ENCODE data around the gene SNX9. TPM values are rescaled to one million over a fixed set of nuclear protein-coding genes. Genes with fewer than 3 reads are reported as not detected.
"Not testable (repeated sequence)": the region's sequence is repeated elsewhere in the genome, so short reads cannot be mapped to it uniquely, and the experiment has no call there.

The SNX9 gene
- total RNA-seq, 1 experiment from 2014 or later, result 16.6 TPM

DNA sequence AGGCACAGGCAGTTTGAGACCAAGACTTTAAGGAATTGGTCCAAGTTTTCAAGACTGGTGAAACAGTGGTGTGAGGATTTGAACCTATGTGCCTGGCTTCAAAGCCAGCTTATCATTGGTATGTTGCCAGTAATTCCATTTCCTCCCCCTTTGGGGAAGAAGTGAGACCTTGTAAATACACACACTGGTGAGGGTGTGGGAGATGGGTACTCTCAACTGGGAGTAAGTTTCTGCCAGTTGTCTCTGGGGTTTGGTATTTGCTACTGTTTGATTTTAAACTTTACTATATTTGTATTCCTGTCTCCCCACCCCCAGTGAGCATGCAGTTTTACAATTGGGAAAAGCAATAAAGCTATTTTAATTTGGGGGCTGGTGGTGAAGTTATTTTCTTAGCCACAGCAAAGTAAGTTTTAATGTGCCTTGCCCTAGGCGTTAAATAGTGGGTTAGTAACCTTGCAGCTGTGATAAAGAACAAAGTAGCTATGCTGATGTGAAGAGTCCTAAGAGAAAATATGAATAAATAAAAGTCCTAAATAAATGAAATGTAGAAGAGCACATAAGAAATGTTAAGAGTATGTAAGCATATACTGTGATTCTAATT is 31.0 kb downstream of the SNX9 start:
- DNase-seq, result no peak
- Mint-ChIP-seq H3K27me3 (ENCODE audit: unreplicated experiment) (no peaks in the 10 kb centered on the region), H3K9me3 (ENCODE audit: low read depth, unreplicated experiment) (no peaks in the 10 kb centered on the region), H3K36me3 (ENCODE audit: insufficient read depth, unreplicated experiment) (no peaks in the 10 kb centered on the region), H3K4me3 (ENCODE audit: low read depth, unreplicated experiment) (no peak overlapping the region), H3K4me1 (ENCODE audit: low read depth, unreplicated experiment) (peaks cover 15% of the 10 kb centered on the region), H3K27ac (ENCODE audit: unreplicated experiment) (no peak overlapping the region)
- CTCF ChIA-PET, result no interaction called here
- no TSS peak for BruUV-seq (replicated peaks)
- intact Hi-C loops (cut with micrococcal nuclease; ENCODE audit: unreplicated experiment), result no loop called here
- TF ChIP-seq, protein P1, sequence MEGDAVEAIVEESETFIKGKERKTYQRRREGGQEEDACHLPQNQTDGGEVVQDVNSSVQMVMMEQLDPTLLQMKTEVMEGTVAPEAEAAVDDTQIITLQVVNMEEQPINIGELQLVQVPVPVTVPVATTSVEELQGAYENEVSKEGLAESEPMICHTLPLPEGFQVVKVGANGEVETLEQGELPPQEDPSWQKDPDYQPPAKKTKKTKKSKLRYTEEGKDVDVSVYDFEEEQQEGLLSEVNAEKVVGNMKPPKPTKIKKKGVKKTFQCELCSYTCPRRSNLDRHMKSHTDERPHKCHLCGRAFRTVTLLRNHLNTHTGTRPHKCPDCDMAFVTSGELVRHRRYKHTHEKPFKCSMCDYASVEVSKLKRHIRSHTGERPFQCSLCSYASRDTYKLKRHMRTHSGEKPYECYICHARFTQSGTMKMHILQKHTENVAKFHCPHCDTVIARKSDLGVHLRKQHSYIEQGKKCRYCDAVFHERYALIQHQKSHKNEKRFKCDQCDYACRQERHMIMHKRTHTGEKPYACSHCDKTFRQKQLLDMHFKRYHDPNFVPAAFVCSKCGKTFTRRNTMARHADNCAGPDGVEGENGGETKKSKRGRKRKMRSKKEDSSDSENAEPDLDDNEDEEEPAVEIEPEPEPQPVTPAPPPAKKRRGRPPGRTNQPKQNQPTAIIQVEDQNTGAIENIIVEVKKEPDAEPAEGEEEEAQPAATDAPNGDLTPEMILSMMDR (IDR thresholded peaks at IDR 0.05; ENCODE audit: unreplicated experiment), result no peak

DNA sequence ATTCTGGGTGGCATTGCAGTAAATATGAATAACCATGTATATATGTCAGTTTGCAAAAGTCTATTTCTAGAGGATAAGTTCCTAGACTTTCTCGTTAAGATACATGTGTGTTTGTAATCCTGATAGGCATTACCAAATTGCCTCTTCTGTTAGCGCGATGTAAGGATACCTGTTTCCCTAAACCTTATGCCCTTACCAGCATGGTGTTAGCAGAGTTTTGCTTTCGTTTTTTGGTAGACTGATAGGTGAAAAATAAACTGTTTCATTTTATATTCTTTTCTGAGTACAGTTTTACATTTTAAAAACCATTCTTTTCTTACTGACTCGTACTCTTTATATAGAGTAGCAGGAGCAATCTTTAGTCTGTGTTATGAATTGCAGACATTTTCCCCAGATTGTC is 32.3 kb downstream of the SNX9 start:
- Mint-ChIP-seq H3K27ac (ENCODE audit: unreplicated experiment) (no peak overlapping the region), H3K4me3 (ENCODE audit: low read depth, unreplicated experiment) (no peak overlapping the region), H3K27me3 (ENCODE audit: unreplicated experiment) (no peaks in the 10 kb centered on the region), H3K36me3 (ENCODE audit: insufficient read depth, unreplicated experiment) (no peaks in the 10 kb centered on the region), H3K4me1 (ENCODE audit: low read depth, unreplicated experiment) (peaks cover 2% of the 10 kb centered on the region), H3K9me3 (ENCODE audit: low read depth, unreplicated experiment) (no peaks in the 10 kb centered on the region)
- intact Hi-C loops (cut with micrococcal nuclease; ENCODE audit: unreplicated experiment), result no loop called here
- no peak for DNase-seq
- TF ChIP-seq, protein P1 (IDR thresholded peaks at IDR 0.05; ENCODE audit: unreplicated experiment), result no peak
- no TSS peak for BruUV-seq (replicated peaks)
- CTCF ChIA-PET, result no interaction called here

DNA sequence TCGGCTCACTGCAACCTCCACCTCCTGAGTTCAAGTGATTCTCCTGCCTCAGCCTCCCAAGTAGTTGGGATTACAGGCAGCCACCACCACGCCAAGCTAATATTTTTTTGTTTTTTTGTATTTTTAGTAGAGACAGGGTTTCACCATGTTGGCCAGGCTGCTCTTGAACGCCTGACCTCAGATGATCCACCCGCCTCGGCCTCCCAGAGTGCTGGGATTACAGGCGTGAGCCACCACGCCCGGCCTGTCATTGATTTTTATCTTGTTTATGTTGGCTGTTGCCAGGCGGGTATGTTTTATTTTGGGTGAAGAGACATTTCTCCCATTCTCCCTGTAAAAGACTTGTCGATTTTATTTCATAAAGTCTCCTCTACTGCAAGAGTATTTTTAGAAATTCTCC is 32.8 kb downstream of the SNX9 start:
- H3K9me3 Mint-ChIP-seq (ENCODE audit: low read depth, unreplicated experiment); H3K4me1 Mint-ChIP-seq (ENCODE audit: low read depth, unreplicated experiment); H3K27ac Mint-ChIP-seq (ENCODE audit: unreplicated experiment); H3K27me3 Mint-ChIP-seq (ENCODE audit: unreplicated experiment); intact Hi-C loops (cut with micrococcal nuclease; ENCODE audit: unreplicated experiment); H3K36me3 Mint-ChIP-seq (ENCODE audit: insufficient read depth, unreplicated experiment); CTCF ChIA-PET; H3K4me3 Mint-ChIP-seq (ENCODE audit: low read depth, unreplicated experiment); BruUV-seq (replicated peaks): not testable (repeated sequence)
- peak; percentile 8 for DNase-seq

DNA sequence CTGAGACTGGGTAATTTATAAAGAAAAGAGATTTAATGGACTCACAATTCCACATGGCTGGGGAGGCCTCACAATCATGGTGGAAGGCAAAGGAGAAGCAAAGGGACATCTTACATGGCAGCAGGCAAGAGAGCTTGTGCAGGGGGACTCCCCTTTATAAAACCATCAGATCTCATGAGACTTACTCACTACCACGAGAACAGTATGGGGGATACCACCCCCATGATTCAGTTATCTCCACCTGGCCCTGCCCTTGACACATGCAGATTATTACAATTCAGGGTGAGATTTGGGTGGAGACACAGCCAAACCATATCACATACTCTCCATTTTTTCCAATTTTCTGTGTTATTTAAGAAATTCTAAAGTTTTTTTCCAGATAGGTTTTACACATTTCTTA is 35.6 kb downstream of the SNX9 start:
- H3K9me3 Mint-ChIP-seq (ENCODE audit: low read depth, unreplicated experiment); H3K4me3 Mint-ChIP-seq (ENCODE audit: low read depth, unreplicated experiment); H3K27me3 Mint-ChIP-seq (ENCODE audit: unreplicated experiment); CTCF ChIA-PET; H3K27ac Mint-ChIP-seq (ENCODE audit: unreplicated experiment); intact Hi-C loops (cut with micrococcal nuclease; ENCODE audit: unreplicated experiment); H3K36me3 Mint-ChIP-seq (ENCODE audit: insufficient read depth, unreplicated experiment); DNase-seq; BruUV-seq (replicated peaks): not testable (repeated sequence)
- peaks cover 19% of the 10 kb centered on the region for H3K4me1 Mint-ChIP-seq (ENCODE audit: low read depth, unreplicated experiment)

DNA sequence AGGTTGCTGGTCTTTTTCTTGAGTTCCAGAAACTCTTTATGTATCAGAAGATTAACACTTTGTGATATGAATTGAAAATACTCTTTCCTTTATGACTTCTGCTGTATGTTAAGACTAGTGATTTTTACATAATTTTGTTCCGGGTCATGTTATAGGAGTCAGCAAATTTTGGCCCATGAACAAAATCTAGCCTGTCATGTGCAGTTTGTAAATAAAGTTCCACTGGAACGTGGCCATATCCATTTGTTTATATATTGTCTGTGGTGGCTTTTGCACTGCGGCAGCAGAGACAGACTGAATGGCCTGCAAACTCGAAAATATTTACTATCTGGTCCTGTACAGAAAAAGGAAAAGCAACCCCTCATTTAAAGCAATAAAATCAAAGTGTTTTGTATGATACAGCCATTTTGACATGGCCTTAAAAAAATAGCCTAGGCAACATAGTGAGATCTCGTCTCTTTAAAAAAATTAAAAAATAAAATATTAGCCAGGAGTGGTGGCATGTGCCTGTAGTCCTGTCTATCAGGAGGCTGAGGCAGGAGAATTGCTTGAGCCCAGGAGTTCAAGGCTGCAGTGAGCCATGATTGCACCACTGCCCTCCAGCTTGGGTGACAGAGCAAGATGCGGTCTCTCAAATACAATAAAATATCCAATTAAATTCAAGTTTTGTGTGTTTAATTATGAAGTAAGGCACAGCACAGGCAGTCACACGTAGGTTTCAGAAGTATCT is 36.9 kb downstream of the SNX9 start:
- no peaks in the 10 kb centered on the region for H3K36me3 Mint-ChIP-seq (ENCODE audit: insufficient read depth, unreplicated experiment)
- no peak overlapping the region for H3K27ac Mint-ChIP-seq (ENCODE audit: unreplicated experiment)
- BruUV-seq (replicated peaks), result no TSS peak
- TF ChIP-seq, protein P1 (IDR thresholded peaks at IDR 0.05; ENCODE audit: unreplicated experiment), result no peak
- H3K27me3 Mint-ChIP-seq (ENCODE audit: unreplicated experiment), result no peaks in the 10 kb centered on the region
- no peak for DNase-seq
- H3K4me3 Mint-ChIP-seq (ENCODE audit: low read depth, unreplicated experiment), result no peak overlapping the region
- CTCF ChIA-PET, result interaction anchor here (0.6 to 0.8 kb wide), 2 partner anchors 95 to 208 kb away, joined by 3 read pairs; no protein-coding TSS in a partner anchor
- H3K4me1 Mint-ChIP-seq (ENCODE audit: low read depth, unreplicated experiment), result peaks cover 19% of the 10 kb centered on the region
- H3K9me3 Mint-ChIP-seq (ENCODE audit: low read depth, unreplicated experiment), result no peaks in the 10 kb centered on the region
- intact Hi-C loops (cut with micrococcal nuclease; ENCODE audit: unreplicated experiment), result no loop called here
